Activated CD8-positive, alpha-beta T cell treated with anti-CD3 and anti-CD28 coated beads for 36 hours (primary cell): ENCODE measurements around the gene MRPL22. TPM values are rescaled to one million over a fixed set of nuclear protein-coding genes. Genes with fewer than 3 reads are reported as not detected.

Experiments used
- ATAC-seq: fragments of 200-7000 bp; cut with Tn5 transposase; one replicate; pipeline ENCODE4 v1.10.0; 2021; ENCODE audit warnings: mild to moderate bottlenecking, moderate library complexity
- CTCF ChIA-PET: fragments of 350-600 bp; sonication (Branson Sonifier 250); formaldehyde crosslinking; loops from one replicate; lab custom pipeline; 2021; ENCODE audit warnings: antibody characterized with exemption; lab: Charles Lee
- POLR2A ChIA-PET: fragments of 350-600 bp; sonication (Branson Sonifier 250); formaldehyde crosslinking; loops from one replicate; lab custom pipeline; 2021; ENCODE audit warnings: antibody characterized with exemption; lab: Charles Lee
- DNase-seq: peaks from one replicate; pipeline ENCODE4 v3.0.0-alpha.2; 2020
- H3K27ac Mint-ChIP-seq: one replicate; pipeline ENCODE4 v1.8.0; 2021; ENCODE audit warnings: mild to moderate bottlenecking, mixed read lengths
- H3K27me3 Mint-ChIP-seq: one replicate; pipeline ENCODE4 v1.8.0; 2021; ENCODE audit warnings: mixed read lengths
- H3K36me3 Mint-ChIP-seq: one replicate; pipeline ENCODE4 v1.8.0; 2021; ENCODE audit warnings: low read depth, mixed read lengths
- H3K4me1 Mint-ChIP-seq: one replicate; pipeline ENCODE4 v1.8.0; 2021; ENCODE audit warnings: low read depth, mixed read lengths
- H3K4me3 Mint-ChIP-seq: one replicate; pipeline ENCODE4 v1.8.0; 2021; ENCODE audit warnings: mild to moderate bottlenecking, moderate library complexity, mixed read lengths
- H3K9me3 Mint-ChIP-seq: one replicate; pipeline ENCODE4 v1.8.0; 2021; ENCODE audit warnings: mixed read lengths
- CTCF ChIP-seq: fragments of 200-600 bp; IDR thresholded peaks from one replicate; pipeline ENCODE4 v1.8.0; 2022; ENCODE audit warnings: antibody characterized with exemption, mild to moderate bottlenecking
- intact Hi-C: fragments of 100-400 bp; cut with micrococcal nuclease; formaldehyde crosslinking; loops from one replicate; pipeline ENCODE4 v1.10.0; 2022
- total RNA-seq, 2 experiments: library from RNA; stranded (reverse); gene quantifications; one replicate each; pipeline ENCODE4 v1.2.3, GENCODE V29; 2021

The MRPL22 gene
- total RNA-seq, 2 experiments from 2014 or later: 80.4 to 84.7 TPM

- POLR2A ChIA-PET: no interaction called here
- Mint-ChIP-seq H3K4me1 (no peaks in the 10 kb centered on the region), H3K36me3 (peaks cover 26% of the 10 kb centered on the region), H3K27ac (no peak overlapping the region), H3K4me3 (no peak overlapping the region), H3K9me3 (no peaks in the 10 kb centered on the region), H3K27me3 (no peaks in the 10 kb centered on the region)
- TF ChIP-seq CTCF: no peak
- CTCF ChIA-PET: no interaction called here
- DNase-seq (no peak), ATAC-seq (no peak)
- intact Hi-C loops: no loop called here
Measured at GRCh38 chr5:154966874-154967273, 26.0 kb downstream of the MRPL22 start.

- H3K4me1 Mint-ChIP-seq: no peaks in the 10 kb centered on the region
- peaks cover 24% of the 10 kb centered on the region for H3K36me3 Mint-ChIP-seq
- H3K27me3 Mint-ChIP-seq: no peaks in the 10 kb centered on the region
- ATAC-seq: no peak
- peak; percentile 34 for TF ChIP-seq CTCF
- no peaks in the 10 kb centered on the region for H3K9me3 Mint-ChIP-seq
- H3K27ac Mint-ChIP-seq: no peak overlapping the region
- intact Hi-C loops: no loop called here
- H3K4me3 Mint-ChIP-seq: no peak overlapping the region
- ChIA-PET POLR2A (interaction anchor here (1.1 kb wide), 1 partner anchor 29 kb away, joined by 3 read pairs; no protein-coding TSS in a partner anchor), CTCF (interaction anchor here (0.9 to 1.2 kb wide), 2 partner anchors 10 to 21 kb away, joined by 3 to 4 read pairs; no protein-coding TSS in a partner anchor)
- peak; percentile 4 for DNase-seq
Measured at GRCh38 chr5:154967421-154968024, 26.6 kb downstream of the MRPL22 start.

GRCh38 chr5:154968953-154969352 lies 28.1 kb downstream of the MRPL22 start:
- Mint-ChIP-seq H3K9me3 (no peaks in the 10 kb centered on the region), H3K4me3 (no peak overlapping the region), H3K27me3 (no peaks in the 10 kb centered on the region), H3K36me3 (peaks cover 19% of the 10 kb centered on the region), H3K27ac (no peak overlapping the region), H3K4me1 (no peaks in the 10 kb centered on the region)
- ATAC-seq: no peak
- ChIA-PET CTCF (no interaction called here), POLR2A (interaction anchor here (0.7 kb wide), 1 partner anchor 241 kb away, joined by 3 read pairs; no protein-coding TSS in a partner anchor)
- intact Hi-C loops: no loop called here
- DNase-seq: no peak
- no peak for TF ChIP-seq CTCF

- no peak for ATAC-seq
- no peak for TF ChIP-seq CTCF
- H3K4me3 Mint-ChIP-seq: no peak overlapping the region
- POLR2A ChIA-PET: no interaction called here
- H3K27me3 Mint-ChIP-seq: no peaks in the 10 kb centered on the region
- no peaks in the 10 kb centered on the region for H3K4me1 Mint-ChIP-seq
- peaks cover 24% of the 10 kb centered on the region for H3K36me3 Mint-ChIP-seq
- H3K27ac Mint-ChIP-seq: no peak overlapping the region
- intact Hi-C loops: no loop called here
- DNase-seq: no peak
- CTCF ChIA-PET: interaction anchor here (1.1 kb wide), 1 partner anchor 43 kb away, joined by 3 read pairs; no protein-coding TSS in a partner anchor
- H3K9me3 Mint-ChIP-seq: peaks cover 4% of the 10 kb centered on the region
Measured at GRCh38 chr5:154970759-154971158, 29.9 kb downstream of the MRPL22 start.

- peaks cover 26% of the 10 kb centered on the region for H3K36me3 Mint-ChIP-seq
- H3K4me3 Mint-ChIP-seq: no peak overlapping the region
- H3K9me3 Mint-ChIP-seq: peaks cover 8% of the 10 kb centered on the region
- ChIA-PET CTCF (interaction anchor here (1.1 to 2.9 kb wide), 3 partner anchors 13 to 43 kb away, joined by 3 to 16 read pairs (median 4); no protein-coding TSS in a partner anchor), POLR2A (no interaction called here)
- no peak for ATAC-seq
- no peaks in the 10 kb centered on the region for H3K4me1 Mint-ChIP-seq
- H3K27me3 Mint-ChIP-seq: no peaks in the 10 kb centered on the region
- TF ChIP-seq CTCF: no peak
- intact Hi-C loops: no loop called here
- no peak overlapping the region for H3K27ac Mint-ChIP-seq
- no peak for DNase-seq
Measured at GRCh38 chr5:154971501-154971900, 30.6 kb downstream of the MRPL22 start.
